ENCODE measurements around the gene WRNIP1.

The WRNIP1 gene

DNA sequence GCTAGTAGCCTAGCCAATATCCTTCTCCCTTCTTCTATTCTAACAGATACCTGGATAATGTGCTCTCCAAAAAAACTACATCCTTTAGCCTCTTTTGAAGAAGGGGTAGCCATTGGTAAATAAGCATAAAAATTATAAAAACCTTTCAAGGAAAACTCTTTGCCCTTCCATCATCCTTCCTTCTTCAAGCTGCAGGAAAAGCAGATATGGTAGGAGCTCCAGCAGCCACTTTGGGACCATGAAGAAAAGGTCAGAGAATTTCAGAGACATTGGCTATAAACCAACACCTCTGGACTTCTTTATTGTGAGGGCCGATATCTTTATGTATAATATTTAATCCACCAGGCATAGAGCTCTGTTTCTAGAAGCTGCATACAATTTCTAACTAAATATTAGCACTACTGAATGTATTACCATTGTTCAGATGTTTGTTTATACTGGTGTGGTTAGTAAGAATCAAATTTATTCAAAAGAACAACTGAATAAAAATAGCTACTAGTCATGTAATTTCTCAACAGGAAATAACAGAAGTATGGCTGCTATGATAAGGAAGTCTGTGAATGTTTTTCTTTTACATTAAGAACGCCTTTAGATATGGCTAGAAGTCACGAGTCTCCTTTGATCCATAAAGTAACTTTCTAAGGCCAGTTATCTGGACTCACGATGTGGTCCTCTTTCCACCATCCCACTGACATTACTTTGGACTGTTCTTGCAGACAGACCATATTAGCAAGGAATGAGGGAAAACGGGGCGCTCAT lies 46.7 kb upstream of the WRNIP1 start:
- Histone ChIP-seq H3K27ac (ENCODE audit: low read depth, low read length) (no peak overlapping the region), H3K9me3 (ENCODE audit: insufficient read depth, low read length) (no peaks in the 10 kb centered on the region), H3K4me2 (ENCODE audit: low read depth, low read length, poor library complexity, severe bottlenecking) (no peak overlapping the region), H3K36me3 (ENCODE audit: low read length) (no peaks in the 10 kb centered on the region), H2AFZ (ENCODE audit: low read depth, low read length, severe bottlenecking) (no peak overlapping the region), H3K9ac (ENCODE audit: low read length) (no peak overlapping the region), H3K4me3 (ENCODE audit: insufficient read depth, low read length, poor library complexity, severe bottlenecking) (no peak overlapping the region), H3K79me2 (ENCODE audit: insufficient read depth, low read length) (no peaks in the 10 kb centered on the region), H4K20me1 (ENCODE audit: low read depth, low read length) (no peaks in the 10 kb centered on the region), H3K27me3 (ENCODE audit: low read length) (no peaks in the 10 kb centered on the region), H3F3A (ENCODE audit: insufficient read depth) (no peaks in the 10 kb centered on the region), H3K9me2 (replicated peaks; ENCODE audit: insufficient read depth, low read length) (no peaks in the 10 kb centered on the region)
- TF ChIP-seq, protein P1, sequence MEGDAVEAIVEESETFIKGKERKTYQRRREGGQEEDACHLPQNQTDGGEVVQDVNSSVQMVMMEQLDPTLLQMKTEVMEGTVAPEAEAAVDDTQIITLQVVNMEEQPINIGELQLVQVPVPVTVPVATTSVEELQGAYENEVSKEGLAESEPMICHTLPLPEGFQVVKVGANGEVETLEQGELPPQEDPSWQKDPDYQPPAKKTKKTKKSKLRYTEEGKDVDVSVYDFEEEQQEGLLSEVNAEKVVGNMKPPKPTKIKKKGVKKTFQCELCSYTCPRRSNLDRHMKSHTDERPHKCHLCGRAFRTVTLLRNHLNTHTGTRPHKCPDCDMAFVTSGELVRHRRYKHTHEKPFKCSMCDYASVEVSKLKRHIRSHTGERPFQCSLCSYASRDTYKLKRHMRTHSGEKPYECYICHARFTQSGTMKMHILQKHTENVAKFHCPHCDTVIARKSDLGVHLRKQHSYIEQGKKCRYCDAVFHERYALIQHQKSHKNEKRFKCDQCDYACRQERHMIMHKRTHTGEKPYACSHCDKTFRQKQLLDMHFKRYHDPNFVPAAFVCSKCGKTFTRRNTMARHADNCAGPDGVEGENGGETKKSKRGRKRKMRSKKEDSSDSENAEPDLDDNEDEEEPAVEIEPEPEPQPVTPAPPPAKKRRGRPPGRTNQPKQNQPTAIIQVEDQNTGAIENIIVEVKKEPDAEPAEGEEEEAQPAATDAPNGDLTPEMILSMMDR (IDR thresholded peaks at IDR 0.05; ENCODE audit: insufficient read depth, low read length, poor library complexity, severe bottlenecking) = no peak
- TF ChIP-seq EZH2phosphoT487 (conservative IDR thresholded peaks at IDR 0.05; ENCODE audit: low read length) = no peak

DNA sequence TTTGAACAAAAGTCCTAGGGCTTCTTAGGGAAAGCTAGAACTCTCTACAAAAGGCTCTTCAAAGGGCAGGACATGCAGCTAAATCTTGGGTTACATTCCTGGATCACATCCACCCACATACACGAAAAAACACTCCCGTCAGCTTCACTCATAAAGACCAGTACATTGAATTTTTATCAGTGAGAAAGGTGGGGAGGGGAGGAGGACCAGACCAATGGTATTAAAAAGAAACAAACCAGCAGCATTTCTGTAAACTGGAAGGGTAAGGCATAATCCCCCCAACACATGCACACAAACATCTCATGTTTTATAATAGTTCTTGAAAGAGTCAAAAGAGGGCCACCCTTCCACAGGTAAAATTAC lies 46.1 kb upstream of the WRNIP1 start:
- Histone ChIP-seq H3K27ac (ENCODE audit: low read depth, low read length) (no peak overlapping the region), H3K9me3 (ENCODE audit: insufficient read depth, low read length) (no peaks in the 10 kb centered on the region), H3K79me2 (ENCODE audit: insufficient read depth, low read length) (no peaks in the 10 kb centered on the region), H3K4me3 (ENCODE audit: insufficient read depth, low read length, poor library complexity, severe bottlenecking) (no peak overlapping the region), H3K9me2 (replicated peaks; ENCODE audit: insufficient read depth, low read length) (no peaks in the 10 kb centered on the region), H3K9ac (ENCODE audit: low read length) (no peak overlapping the region), H3K36me3 (ENCODE audit: low read length) (no peaks in the 10 kb centered on the region), H3F3A (ENCODE audit: insufficient read depth) (no peaks in the 10 kb centered on the region), H3K27me3 (ENCODE audit: low read length) (no peaks in the 10 kb centered on the region), H2AFZ (ENCODE audit: low read depth, low read length, severe bottlenecking) (no peak overlapping the region), H3K4me2 (ENCODE audit: low read depth, low read length, poor library complexity, severe bottlenecking) (no peak overlapping the region), H4K20me1 (ENCODE audit: low read depth, low read length) (no peaks in the 10 kb centered on the region)
- TF ChIP-seq, protein P1 (IDR thresholded peaks at IDR 0.05; ENCODE audit: insufficient read depth, low read length, poor library complexity, severe bottlenecking) = no peak
- no peak for TF ChIP-seq EZH2phosphoT487 (conservative IDR thresholded peaks at IDR 0.05; ENCODE audit: low read length)

GRCh38 chr6:2721219-2721618 lies 44.0 kb upstream of the WRNIP1 start:
- H3F3A ChIP-seq (ENCODE audit: insufficient read depth) = no peaks in the 10 kb centered on the region
- H3K9ac ChIP-seq (ENCODE audit: low read length) = no peak overlapping the region
- H3K4me3 ChIP-seq (ENCODE audit: insufficient read depth, low read length, poor library complexity, severe bottlenecking) = no peak overlapping the region
- no peak overlapping the region for H3K4me2 ChIP-seq (ENCODE audit: low read depth, low read length, poor library complexity, severe bottlenecking)
- H3K27me3 ChIP-seq (ENCODE audit: low read length) = no peaks in the 10 kb centered on the region
- no peaks in the 10 kb centered on the region for H3K36me3 ChIP-seq (ENCODE audit: low read length)
- H3K79me2 ChIP-seq (ENCODE audit: insufficient read depth, low read length) = no peaks in the 10 kb centered on the region
- TF ChIP-seq, protein P1 (IDR thresholded peaks at IDR 0.05; ENCODE audit: insufficient read depth, low read length, poor library complexity, severe bottlenecking) = no peak
- TF ChIP-seq EZH2phosphoT487 (conservative IDR thresholded peaks at IDR 0.05; ENCODE audit: low read length) = no peak
- H3K27ac ChIP-seq (ENCODE audit: low read depth, low read length) = no peak overlapping the region
- no peaks in the 10 kb centered on the region for H3K9me3 ChIP-seq (ENCODE audit: insufficient read depth, low read length)
- H2AFZ ChIP-seq (ENCODE audit: low read depth, low read length, severe bottlenecking) = no peak overlapping the region
- no peaks in the 10 kb centered on the region for H3K9me2 ChIP-seq (replicated peaks; ENCODE audit: insufficient read depth, low read length)
- H4K20me1 ChIP-seq (ENCODE audit: low read depth, low read length) = no peaks in the 10 kb centered on the region
